K562 (cell line): ENCODE data around the gene PGRMC2. TPM values are rescaled to one million over a fixed set of nuclear protein-coding genes. Genes with fewer than 3 reads are reported as not detected.

Source experiments
- ARNT ChIP-seq, 2 experiments: fragments of 450-650 bp; IDR thresholded peaks; 2 replicates each; pipeline ENCODE4 v1.6.1; 2016; ENCODE audit warnings: mild to moderate bottlenecking in 1 of 2
- DNMT1 ChIP-seq: fragments of 450-650 bp; IDR thresholded peaks from 2 replicates; pipeline ENCODE4 v1.6.1; 2016; ENCODE audit warnings: antibody characterized with exemption, mild to moderate bottlenecking
- DPF2 ChIP-seq: fragments of 450-650 bp; IDR thresholded peaks from 2 replicates; pipeline ENCODE4 v1.6.1; 2016
- EHMT2 ChIP-seq: fragments of 450-650 bp; IDR thresholded peaks from 2 replicates; pipeline ENCODE4 v1.6.1; 2018; ENCODE audit warnings: antibody characterized with exemption
- FOXA3 ChIP-seq, 2 experiments: fragments of 450-650 bp in 1 of 2; sonication (generic) in 1 of 2; formaldehyde crosslinking; IDR thresholded peaks in 1 of 2; conservative IDR thresholded peaks in 1 of 2; 2 replicates each; pipeline versions ENCODE4 v1.4.0 to v1.8.0; 2020 to 2022; ENCODE audit warnings: mild to moderate bottlenecking in 2 of 2, missing genetic modification reagents in 1 of 2
- FUS ChIP-seq: fragments of 200-400 bp; formaldehyde crosslinking; optimal IDR thresholded peaks from 2 replicates; pipeline ENCODE3; 2017; ENCODE audit warnings: low read depth, low read length
- IFI16 ChIP-seq: fragments of 250-450 bp; sonication (Bioruptor Pico); IDR thresholded peaks from 2 replicates; pipeline ENCODE4 v2.1.2; 2022; ENCODE audit warnings: mild to moderate bottlenecking, inconsistent platforms
- MAFK ChIP-seq: IDR thresholded peaks from 2 replicates; pipeline ENCODE4 v1.6.1; 2011; ENCODE audit warnings: low read length, improper control_type of control experiment
- MTA3 ChIP-seq: fragments of 450-650 bp; formaldehyde crosslinking; IDR thresholded peaks from 2 replicates; pipeline ENCODE4 v1.6.1; 2017; ENCODE audit warnings: mild to moderate bottlenecking, borderline replicate concordance
- MYBL2 ChIP-seq, 2 experiments: fragments of 450-650 bp in 1 of 2; sonication (generic) in 1 of 2; formaldehyde crosslinking in 1 of 2; IDR thresholded peaks; 2 replicates each; pipeline versions ENCODE4 v1.6.1 to v1.8.1; 2017 to 2022; ENCODE audit warnings: borderline replicate concordance in 1 of 2, inconsistent platforms in 1 of 2, low read depth in 1 of 2, mild to moderate bottlenecking in 1 of 2, missing genetic modification reagents in 1 of 2, moderate library complexity in 1 of 2
- NCOA1 ChIP-seq: fragments of 450-650 bp; IDR thresholded peaks from 2 replicates; pipeline ENCODE4 v1.6.1; 2016; ENCODE audit warnings: low read depth
- NCOR1 ChIP-seq: fragments of 450-650 bp; IDR thresholded peaks from 2 replicates; pipeline ENCODE4 v1.6.1; 2016; ENCODE audit warnings: mild to moderate bottlenecking, moderate library complexity
- NELFE ChIP-seq: IDR thresholded peaks from 2 replicates; pipeline ENCODE4 v1.6.1; 2011; ENCODE audit warnings: mild to moderate bottlenecking; ENCODE audit not compliant: insufficient read depth, insufficient read length
- NFYB ChIP-seq: IDR thresholded peaks from 2 replicates; pipeline ENCODE4 v1.6.1; 2011; ENCODE audit warnings: mild to moderate bottlenecking, moderate library complexity; ENCODE audit not compliant: insufficient read length; ENCODE audit errors: extremely low read depth
- RBM14 ChIP-seq: fragments of 200-400 bp; formaldehyde crosslinking; IDR thresholded peaks from 2 replicates; pipeline ENCODE4 v1.6.1; 2018; ENCODE audit warnings: low read depth, mild to moderate bottlenecking, low read length, moderate library complexity, borderline replicate concordance; ENCODE audit not compliant: insufficient read depth
- RFX5 ChIP-seq: IDR thresholded peaks from 2 replicates; pipeline ENCODE4 v1.6.1; 2011; ENCODE audit warnings: low read depth, mild to moderate bottlenecking, improper control_type of control experiment, low read length
- THRAP3 ChIP-seq: fragments of 450-650 bp; IDR thresholded peaks from 2 replicates; pipeline ENCODE4 v1.6.1; 2016; ENCODE audit warnings: mild to moderate bottlenecking, inconsistent platforms, borderline replicate concordance
- polyA plus RNA-seq, 8 experiments: library from polyadenylated mRNA; depleted of rRNA in 4 of 8; stranded (reverse) in 5 of 8; unstranded in 3 of 8; fragments of >200 nt; fragmentation: Nextera tagmentation in 2 of 8; fragmentation: Illumina TruSeq in 1 of 8; extraction: Ambion mirVana in 2 of 8; extraction: Trizol in 1 of 8; gene quantifications; 2 replicates each; pipeline versions ENCODE4 v1.2.1 to v1.2.3, GENCODE V29; 2011 to 2014; ENCODE audit warnings: inconsistent platforms in 1 of 8, missing spikeins in 1 of 8
- total RNA-seq, 7 experiments: library from RNA; depleted of rRNA in 6 of 7; stranded (reverse); fragments of >200 nt in 6 of 7; fragmentation: Illumina TruSeq in 2 of 7; extraction: Trizol in 2 of 7; gene quantifications; 2 replicates each; pipeline versions ENCODE4 v1.2.1 to v1.2.3, GENCODE V29; 2011 to 2021; ENCODE audit warnings: low replicate concordance in 1 of 7
- TF ChIP-seq, protein P1 (sequence below), 2 experiments: IDR thresholded peaks; 2 replicates each; pipeline ENCODE4 v1.6.1; 2012; ENCODE audit warnings: improper control_type of control experiment in 2 of 2, low read depth in 2 of 2, low read length in 2 of 2, borderline replicate concordance in 1 of 2
- TF ChIP-seq, protein P2 (sequence below): fragments of 450-650 bp; IDR thresholded peaks from 2 replicates; pipeline ENCODE4 v1.6.1; 2016; ENCODE audit warnings: mild to moderate bottlenecking
- TF ChIP-seq, protein P3 (sequence below): fragments of 250-450 bp; sonication (Bioruptor Pico); IDR thresholded peaks from 2 replicates; pipeline ENCODE4 v1.5.0; 2021; ENCODE audit warnings: mild to moderate bottlenecking, moderate library complexity

Gene PGRMC2
- total and polyA plus RNA-seq, 9 of the 15 experiments (the other 6 are each of a cell fraction or from before 2014, with no cell fraction given): 12.4 to 81.3 (median 22.7) TPM

DNA sequence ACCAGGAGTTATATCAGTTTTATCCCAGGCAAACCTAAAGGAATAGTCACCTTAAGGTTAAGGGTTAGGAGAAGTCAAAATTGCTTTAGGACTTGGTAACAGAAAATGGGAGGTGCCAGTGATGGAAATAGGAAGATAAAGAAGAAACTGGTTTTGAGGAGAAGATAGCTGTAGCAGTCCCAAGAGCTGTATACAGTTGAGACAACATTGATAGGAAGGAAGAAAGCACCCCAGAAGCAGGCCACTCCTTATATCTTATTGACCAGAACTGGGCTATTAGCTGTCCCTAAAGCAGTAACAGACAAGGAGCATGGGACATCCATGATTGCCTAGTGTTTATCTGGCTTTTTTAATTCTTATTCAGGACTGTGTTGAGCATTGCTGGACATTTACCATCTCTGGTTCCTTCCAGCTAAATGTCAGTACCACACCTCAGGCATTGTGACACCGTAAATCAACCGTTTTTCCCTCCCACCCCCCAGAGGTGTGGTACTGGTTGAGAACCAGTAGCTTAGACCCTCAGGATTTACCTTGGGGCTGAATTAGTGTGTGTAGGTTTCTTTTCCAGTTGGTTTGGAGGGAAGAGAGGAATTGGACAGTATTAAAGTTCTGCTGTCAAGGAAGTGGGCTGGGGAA is 2.0 kb upstream of the PGRMC2 start (continued):
- no peak for TF ChIP-seq ARNT (IDR thresholded peaks at IDR 0.05)
- TF ChIP-seq NELFE: no peak
- no peak for TF ChIP-seq RFX5
- TF ChIP-seq, protein P1, sequence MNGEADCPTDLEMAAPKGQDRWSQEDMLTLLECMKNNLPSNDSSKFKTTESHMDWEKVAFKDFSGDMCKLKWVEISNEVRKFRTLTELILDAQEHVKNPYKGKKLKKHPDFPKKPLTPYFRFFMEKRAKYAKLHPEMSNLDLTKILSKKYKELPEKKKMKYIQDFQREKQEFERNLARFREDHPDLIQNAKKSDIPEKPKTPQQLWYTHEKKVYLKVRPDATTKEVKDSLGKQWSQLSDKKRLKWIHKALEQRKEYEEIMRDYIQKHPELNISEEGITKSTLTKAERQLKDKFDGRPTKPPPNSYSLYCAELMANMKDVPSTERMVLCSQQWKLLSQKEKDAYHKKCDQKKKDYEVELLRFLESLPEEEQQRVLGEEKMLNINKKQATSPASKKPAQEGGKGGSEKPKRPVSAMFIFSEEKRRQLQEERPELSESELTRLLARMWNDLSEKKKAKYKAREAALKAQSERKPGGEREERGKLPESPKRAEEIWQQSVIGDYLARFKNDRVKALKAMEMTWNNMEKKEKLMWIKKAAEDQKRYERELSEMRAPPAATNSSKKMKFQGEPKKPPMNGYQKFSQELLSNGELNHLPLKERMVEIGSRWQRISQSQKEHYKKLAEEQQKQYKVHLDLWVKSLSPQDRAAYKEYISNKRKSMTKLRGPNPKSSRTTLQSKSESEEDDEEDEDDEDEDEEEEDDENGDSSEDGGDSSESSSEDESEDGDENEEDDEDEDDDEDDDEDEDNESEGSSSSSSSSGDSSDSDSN (IDR thresholded peaks at IDR 0.05; ENCODE audit: borderline replicate concordance in 1 of 2, low read depth in 2 of 2, low read length in 2 of 2): no peak
- TF ChIP-seq, protein P2, sequence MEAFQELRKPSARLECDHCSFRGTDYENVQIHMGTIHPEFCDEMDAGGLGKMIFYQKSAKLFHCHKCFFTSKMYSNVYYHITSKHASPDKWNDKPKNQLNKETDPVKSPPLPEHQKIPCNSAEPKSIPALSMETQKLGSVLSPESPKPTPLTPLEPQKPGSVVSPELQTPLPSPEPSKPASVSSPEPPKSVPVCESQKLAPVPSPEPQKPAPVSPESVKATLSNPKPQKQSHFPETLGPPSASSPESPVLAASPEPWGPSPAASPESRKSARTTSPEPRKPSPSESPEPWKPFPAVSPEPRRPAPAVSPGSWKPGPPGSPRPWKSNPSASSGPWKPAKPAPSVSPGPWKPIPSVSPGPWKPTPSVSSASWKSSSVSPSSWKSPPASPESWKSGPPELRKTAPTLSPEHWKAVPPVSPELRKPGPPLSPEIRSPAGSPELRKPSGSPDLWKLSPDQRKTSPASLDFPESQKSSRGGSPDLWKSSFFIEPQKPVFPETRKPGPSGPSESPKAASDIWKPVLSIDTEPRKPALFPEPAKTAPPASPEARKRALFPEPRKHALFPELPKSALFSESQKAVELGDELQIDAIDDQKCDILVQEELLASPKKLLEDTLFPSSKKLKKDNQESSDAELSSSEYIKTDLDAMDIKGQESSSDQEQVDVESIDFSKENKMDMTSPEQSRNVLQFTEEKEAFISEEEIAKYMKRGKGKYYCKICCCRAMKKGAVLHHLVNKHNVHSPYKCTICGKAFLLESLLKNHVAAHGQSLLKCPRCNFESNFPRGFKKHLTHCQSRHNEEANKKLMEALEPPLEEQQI: 0 out of 2 replicates have a peak, but pooled peaks have one; percentile 28
- TF ChIP-seq DNMT1: no peak
- TF ChIP-seq NCOA1: no peak
- TF ChIP-seq THRAP3: no peak
- TF ChIP-seq RBM14: no peak
- no peak for TF ChIP-seq IFI16 (CRISPR knock-in tag)
- TF ChIP-seq MAFK: no peak
- TF ChIP-seq NCOR1: peak; percentile 65
- peak; percentile 2; the same call in 1 of the 2 replicates for TF ChIP-seq EHMT2
- TF ChIP-seq DPF2: peak; percentile 37; the same call in 1 of the 2 replicates
- TF ChIP-seq FUS: no peak
- TF ChIP-seq NFYB: no peak
- TF ChIP-seq MYBL2 (IDR thresholded peaks at IDR 0.05; ENCODE audit: low read depth): peak; percentile 46; the same call in 1 of the 2 replicates
- TF ChIP-seq MYBL2 (CRISPR knock-in tag; IDR thresholded peaks at IDR 0.05; ENCODE audit: borderline replicate concordance): no peak
- peak in 1 of 2 experiments; percentile 43; a peak in 1 of 4 replicates for TF ChIP-seq FOXA3 (CRISPR knock-in tag; conservative IDR thresholded peaks at IDR 0.05 in 1 of 2, IDR thresholded peaks at IDR 0.05 in 1 of 2)
- TF ChIP-seq, protein P3, sequence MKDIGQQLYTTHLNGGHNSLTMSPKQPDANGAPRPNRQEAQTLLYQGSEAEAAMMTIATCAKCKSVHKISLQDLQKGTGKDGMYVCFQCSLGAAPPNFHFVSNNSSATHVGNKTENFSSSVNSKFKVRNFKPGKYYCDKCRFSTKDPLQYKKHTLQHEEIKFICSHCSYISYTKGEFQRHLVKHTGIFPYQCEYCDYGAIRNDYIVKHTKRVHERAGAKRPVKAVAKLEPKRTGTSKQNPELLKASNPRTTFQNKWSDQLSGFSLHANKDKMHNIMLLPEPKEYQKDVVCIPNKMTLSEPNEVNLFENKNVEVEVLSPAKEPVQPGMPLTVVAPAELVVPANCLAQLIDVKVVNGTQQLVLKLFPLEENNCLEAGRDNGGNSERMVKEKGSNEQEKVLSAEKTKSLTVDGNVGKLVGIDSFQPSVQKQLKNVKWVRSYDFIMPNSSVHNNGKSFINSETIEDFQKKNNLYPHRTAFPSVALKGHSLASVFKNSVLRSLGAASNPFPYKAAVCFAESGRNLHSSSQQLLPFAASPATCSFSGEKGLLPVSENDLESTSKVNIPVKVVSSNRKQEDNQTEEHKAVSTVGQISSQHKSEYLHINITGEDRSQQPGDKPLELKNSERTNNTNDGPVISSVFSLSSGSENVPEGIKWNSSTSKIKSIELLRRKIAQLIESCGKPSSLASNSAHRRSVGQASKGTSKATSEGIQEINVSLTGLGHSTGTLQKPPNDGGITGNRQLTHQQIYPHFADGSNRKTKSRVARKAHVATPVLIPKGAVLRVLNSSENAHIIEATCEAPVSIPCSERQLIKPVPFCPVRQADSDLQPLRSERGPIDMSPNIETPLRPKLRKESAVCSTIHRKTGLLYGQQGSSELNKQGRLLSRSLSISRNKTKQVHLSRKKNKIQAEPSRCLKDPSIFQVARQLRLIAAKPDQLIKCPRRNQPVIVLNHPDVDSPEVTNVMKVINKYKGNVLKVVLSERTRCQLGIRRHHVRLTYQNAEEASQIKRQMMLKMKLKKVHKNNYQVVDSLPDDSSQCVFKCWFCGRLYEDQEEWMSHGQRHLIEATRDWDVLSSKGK (CRISPR knock-in tag): no peak
- TF ChIP-seq MTA3: peak; percentile 26; the same call in 1 of the 2 replicates
